Femur (tissue), 1 donor: Measurements from ENCODE around the gene TAF6.
A peak's percentile ranks its signal among the peaks of the same experiment; 100 is the strongest.

Source experiments
- DNase-seq: peaks from one replicate; pipeline ENCODE4 v3.0.0-alpha.2; 2017

Gene TAF6

GRCh38 chr7:100091411-100092181, 27.6 kb downstream of the TAF6 start:
- no peak for DNase-seq

DNA sequence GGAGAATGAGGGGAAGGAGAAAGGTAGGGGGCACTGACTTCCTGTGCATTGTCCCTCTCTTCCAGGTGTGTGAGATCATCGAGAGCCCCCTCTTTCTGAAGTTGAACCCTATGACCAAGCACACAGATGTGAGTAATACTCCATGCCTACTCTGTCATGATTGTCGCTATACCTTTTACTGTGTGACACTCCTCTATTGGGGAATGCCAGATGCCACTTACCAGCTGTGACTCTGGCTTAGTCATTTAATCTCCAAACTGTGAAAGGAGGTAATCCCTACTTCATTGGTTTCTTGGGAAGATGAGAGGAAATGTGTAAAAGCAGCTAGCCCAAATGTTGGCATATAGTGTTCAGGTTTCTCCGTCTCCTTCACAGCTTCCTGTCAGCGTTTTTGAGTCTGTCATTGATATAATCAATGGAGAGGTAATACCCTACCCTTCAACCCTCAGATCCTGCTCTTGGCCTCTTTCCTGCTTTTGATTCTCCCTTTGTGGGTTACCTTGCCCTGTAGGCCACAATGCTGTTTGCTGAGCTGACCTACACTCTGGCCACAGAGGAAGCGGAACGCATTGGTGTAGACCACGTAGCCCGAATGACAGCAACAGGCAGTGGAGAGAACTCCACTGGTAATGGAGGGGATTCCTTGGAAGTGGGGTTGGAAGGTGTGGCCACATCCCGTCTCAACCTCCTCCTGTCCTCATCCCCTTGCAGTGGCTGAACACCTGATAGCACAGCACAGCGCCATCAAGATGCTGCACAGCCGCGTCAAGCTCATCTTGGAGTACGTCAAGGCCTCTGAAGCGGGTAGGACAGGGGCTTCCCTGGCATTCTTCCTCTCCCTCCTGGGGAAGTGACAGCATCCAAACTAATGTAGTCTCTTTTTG, 28.4 kb downstream of the TAF6 start:
- DNase-seq = no peak

DNA sequence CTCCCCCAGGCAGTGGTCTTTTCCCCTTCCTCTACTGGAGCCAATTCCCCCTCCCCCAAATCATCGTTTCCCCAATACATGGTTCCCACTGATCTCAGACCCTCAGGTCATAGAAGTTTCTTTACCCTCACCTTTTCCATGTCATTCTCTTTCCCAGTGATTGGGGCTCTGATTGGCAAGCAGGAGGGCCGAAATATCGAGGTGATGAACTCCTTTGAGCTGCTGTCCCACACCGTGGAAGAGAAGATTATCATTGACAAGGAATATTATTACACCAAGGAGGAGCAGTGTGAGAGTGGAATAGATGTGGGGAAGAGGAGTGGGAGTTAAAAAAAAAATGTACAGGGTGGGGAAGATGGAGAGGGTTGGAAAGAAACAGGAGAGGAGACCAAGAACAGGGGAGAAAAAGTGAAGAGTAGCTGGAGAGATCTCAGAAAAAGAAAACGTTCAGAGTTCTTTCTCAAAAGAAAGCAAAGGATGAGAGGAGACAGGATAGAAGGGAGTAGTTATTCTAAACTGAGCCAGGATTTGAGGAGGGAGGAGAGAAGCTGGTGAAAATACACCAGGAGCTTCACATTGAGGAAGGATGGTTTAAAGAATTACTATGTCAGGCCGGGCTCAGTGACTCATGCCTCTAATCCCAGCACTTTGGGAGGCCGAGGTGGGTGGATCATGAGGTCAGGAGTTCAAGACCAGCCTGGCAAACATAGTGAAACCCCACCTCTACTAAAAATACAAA, 29.5 kb downstream of the TAF6 start:
- DNase-seq = no peak

DNA sequence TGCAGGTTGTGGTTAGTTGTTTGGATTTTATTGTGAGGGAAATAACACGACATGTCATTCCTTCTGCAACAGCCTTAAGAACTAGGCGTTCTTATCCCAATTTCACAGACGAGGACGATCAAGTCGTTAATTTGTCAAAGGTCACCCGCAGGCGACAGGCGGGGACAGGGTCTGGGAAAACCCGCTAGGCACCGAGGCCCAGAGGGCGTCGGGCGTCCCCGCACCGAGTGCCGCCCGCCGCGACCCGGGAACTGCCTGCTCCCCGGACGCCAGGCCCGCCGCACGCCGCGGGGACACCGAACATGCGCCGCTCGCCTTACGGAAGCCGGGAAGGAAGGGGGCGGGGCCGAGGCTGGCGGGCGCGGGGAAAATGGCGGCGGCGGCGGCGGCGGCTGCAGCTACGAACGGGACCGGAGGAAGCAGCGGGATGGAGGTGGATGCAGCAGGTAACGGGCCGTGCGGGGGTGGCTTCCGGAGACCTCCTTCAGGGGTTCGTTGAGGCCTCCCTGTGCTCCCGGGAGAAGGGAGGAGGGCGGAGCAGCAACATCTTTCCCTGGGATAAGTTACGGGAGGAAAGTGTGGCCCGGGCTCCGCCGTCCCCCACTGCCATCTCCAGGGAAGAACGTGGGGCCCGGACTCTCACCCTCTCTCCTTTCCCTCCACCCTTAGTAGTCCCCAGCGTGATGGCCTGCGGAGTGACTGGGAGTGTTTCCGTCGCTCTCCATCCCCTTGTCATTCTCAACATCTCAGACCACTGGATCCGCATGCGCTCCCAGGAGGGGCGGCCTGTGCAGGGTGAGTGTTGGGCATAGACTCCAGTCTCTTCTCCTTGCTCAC, 30.3 kb downstream of the TAF6 start, which contains the start of gene COPS6:
TSS of gene COPS6 (plus strand) at position 349 of the 837 bp plus-strand sequence. CDS start at position 371, 22 bp downstream.
- peak; percentile 87 for DNase-seq

GRCh38 chr7:100088095-100088620, 31.0 kb downstream of the TAF6 start:
- no peak for DNase-seq

- DNase-seq = no peak
Measured at GRCh38 chr7:100087055-100087750, 32.0 kb downstream of the TAF6 start.

- DNase-seq = no peak
Measured at GRCh38 chr7:100085515-100085914, 33.6 kb downstream of the TAF6 start.

- no peak for DNase-seq
Measured at GRCh38 chr7:100082978-100083377, 36.2 kb downstream of the TAF6 start.

DNA sequence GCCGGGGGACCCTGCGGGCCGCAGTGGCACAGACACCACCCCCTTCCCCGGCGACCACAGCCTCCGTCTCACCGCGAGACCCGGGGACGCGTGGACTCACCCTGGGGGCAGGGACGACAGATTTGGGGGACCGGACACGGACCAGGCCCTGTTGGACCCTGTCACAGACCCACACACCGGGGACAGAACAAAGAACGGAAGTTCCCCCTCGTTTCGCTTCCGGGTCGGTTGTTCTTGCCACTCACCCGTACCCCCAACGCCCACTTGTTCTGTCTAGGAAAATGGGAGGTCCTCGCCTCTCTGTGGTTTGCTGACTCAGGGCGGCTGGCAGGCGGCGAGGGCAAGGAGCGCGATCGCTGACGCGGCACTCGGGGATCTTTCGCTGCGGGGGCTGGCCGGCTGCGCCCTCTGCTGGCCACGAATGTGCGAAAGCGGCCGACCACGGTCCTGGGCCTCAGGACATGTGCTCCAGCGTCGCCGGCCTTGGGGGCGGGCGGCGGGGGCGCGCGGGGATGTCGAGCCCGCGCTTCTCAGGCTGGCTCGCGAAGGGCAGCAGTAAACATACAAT, 37.5 kb downstream of the TAF6 start, which contains the start of gene ZNF3:
TSS of gene ZNF3 (minus strand) at position 189 of the 568 bp plus-strand sequence. CDS start 4,366 bp downstream, outside the sequence.
- DNase-seq = peak; percentile 100

DNA sequence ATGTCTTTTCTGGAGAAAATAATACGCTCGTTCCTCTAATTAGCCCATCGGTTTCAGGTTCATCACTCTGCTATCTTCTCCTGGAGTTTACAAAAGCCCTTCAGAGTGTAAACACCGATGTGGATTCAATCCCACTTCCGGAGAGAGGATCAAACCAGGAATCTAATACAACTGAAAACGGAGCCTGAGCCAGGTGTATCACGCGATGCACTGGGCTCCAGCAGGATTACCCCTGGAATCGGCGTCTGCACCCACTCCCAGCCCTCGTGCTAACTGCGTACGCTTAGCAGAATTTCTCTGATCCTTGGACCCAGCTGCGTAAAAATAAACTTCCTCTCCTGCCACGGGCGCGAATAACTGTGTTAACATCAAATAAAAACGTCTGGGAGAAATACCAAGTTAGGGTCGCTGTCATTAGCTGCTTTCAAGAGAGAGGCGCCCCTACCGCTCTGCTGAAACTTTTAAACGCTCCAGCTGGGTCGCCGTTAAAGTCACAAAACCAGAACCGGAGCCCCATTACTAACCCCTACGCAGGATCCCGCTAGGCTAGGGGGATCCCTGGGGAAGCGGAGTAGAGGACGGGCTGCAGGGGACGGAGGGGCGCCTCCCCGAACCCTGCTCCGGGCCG, 38.1 kb downstream of the TAF6 start:
- DNase-seq = no peak

DNA sequence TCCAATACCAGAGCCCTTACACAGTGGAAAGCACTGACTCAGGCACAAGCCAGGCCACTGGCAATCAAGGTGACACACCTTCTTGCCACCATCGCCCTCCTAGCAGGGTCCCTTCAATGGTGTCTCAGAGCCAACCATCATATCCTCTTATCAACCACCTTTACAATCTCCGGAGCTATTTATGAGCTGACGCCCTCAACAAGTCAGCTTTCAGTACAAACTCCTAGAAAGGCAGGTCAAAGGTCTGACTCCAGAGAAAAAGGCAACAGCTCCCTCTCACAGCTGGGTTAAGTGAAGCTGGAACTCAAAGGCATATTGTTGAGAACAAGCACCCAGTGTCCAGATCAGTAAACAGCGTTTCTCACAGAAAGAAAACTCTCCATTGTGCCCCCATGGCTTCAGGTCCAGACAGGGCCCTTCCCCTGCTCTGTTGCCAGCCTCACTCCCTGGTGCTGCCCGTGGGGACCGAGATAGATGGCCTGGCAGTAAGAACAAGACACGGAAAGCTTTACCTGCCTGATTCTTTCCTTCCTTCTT, 40.1 kb downstream of the TAF6 start:
- no peak for DNase-seq

DNA sequence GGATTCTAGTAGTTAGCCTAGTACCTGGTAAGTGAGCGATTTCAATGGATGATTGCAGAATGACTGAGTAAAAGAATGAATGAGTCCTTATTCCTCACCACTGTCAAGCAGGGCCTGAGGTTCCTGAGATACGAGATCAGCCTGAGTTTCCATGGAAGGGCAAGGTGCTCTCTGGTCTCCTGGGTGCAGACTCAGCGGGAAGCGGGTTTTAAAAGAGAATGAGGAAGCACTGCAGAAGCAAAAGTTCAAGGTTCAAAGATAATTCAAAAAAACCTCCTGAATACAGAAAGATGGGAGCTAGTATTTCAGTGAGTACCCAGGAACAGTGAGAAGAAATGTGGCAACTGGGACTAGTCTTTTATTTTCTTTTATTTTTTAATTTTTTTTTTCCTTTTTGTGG, 42.0 kb downstream of the TAF6 start:
- no peak for DNase-seq

- DNase-seq = no peak
Measured at GRCh38 chr7:100075418-100075817, 43.7 kb downstream of the TAF6 start.

- DNase-seq = no peak
Measured at GRCh38 chr7:100074841-100075240, 44.3 kb downstream of the TAF6 start.

DNA sequence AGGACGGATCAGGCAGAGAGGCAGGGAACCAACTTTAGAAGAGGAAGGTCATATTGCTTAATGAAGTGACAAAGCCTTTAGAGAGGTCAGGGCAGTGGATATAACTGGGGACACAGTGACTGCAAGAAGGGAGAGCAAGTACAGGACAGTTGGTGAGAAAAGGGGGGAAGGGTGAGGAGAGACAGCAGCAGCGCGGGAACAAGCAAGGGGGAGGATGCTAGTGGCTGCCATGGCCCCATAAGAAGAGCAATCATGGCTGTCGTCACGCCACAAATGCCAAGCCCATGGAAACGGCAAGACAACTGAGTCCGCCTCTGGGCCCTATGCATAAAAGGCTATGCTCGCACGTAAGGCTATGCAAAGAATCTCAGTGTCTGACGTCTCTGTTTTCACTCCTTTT, 46.7 kb downstream of the TAF6 start:
- DNase-seq = no peak

- DNase-seq = no peak
Measured at GRCh38 chr7:100071018-100071723, 48.0 kb downstream of the TAF6 start.

DNA sequence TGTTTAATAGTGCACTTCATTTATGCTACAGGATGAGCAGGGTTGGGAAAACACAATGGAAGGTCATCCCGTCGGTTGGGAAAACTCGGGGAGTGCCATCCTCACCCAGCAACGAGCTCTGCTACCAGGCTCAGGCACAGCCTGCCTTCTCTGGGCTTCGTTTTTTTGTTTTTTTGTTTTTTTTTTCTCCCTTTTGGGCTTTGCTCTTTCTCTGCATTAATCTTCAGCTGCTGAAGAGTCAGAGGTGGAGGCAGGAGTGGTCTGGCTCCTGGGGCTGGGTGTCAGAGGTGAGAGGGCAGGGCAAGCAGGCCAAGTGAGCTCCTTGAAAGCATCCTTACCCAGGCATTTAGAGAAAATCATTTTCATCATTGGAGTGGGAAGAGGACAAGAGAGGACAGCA, 49.2 kb downstream of the TAF6 start:
- no peak for DNase-seq

DNA sequence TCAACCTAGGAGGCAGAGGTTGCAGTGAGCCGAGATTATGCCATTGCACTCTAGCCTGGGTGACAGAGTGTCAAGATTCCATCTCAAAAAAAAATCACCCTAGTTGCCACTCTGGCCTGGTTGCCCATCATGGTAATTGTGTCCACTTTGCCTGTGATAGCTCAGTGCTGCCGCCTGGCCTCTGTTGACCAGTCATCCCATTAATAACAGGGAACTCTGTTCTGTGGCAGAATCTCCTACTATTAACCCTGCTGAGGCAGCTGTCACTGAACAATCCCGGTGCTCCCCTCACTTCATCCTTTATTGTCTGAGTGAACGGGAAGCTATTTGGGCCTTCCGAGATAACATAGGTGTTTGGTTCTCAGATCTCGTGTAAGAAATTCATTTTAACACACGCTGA, 52.2 kb downstream of the TAF6 start:
- DNase-seq = no peak

- DNase-seq = no peak
Measured at GRCh38 chr7:100065452-100066186, 53.5 kb downstream of the TAF6 start.
